Body of pancreas (tissue), 4 donors: ENCODE data around the gene TMBIM1. TPM values are rescaled to one million over a fixed set of nuclear protein-coding genes. Genes with fewer than 3 reads are reported as not detected.

Source experiments
- ATAC-seq: fragments of 150-250 bp; one replicate; pipeline ENCODE4 v1.9.1; 2016
- DNase-seq, 4 donors: peaks; one replicate each; pipeline ENCODE4 v3.0.0-alpha.2; 2019
- H3K27ac ChIP-seq, 4 donors: fragments of 200-600 bp; sonication (generic); 1 replicate in 3 of 4; 2 replicates in 1 of 4; pipeline versions ENCODE4 v1.5.1 to v1.6.1; 2016 to 2019; ENCODE audit warnings: mild to moderate bottlenecking in 1 of 4, mixed read lengths in 1 of 4, moderate library complexity in 1 of 4
- H3K27me3 ChIP-seq, 2 donors: fragments of 200-600 bp; sonication (generic); one replicate each; pipeline ENCODE4 v1.6.0; 2016; ENCODE audit warnings: mild to moderate bottlenecking in 1 of 2
- H3K36me3 ChIP-seq, 2 donors: fragments of 200-600 bp; sonication (generic); replicated peaks in 1 of 2; 2 replicates each; pipeline ENCODE4 v1.5.1; 2016; ENCODE audit warnings: low read depth in 2 of 2; ENCODE audit not compliant: insufficient read depth in 1 of 2
- H3K4me1 ChIP-seq: fragments of 200-600 bp; sonication (generic); one replicate; pipeline ENCODE4 v1.6.0; 2016
- H3K4me3 ChIP-seq, 2 donors: fragments of 200-600 bp; sonication (generic); 1 replicate in 1 of 2; 2 replicates in 1 of 2; pipeline ENCODE4 v1.5.1; 2016 to 2019
- H3K9me3 ChIP-seq, 3 donors: fragments of 200-600 bp; sonication (generic); 1 replicate in 2 of 3; 2 replicates in 1 of 3; pipeline ENCODE4 v1.5.1; 2016
- CTCF ChIP-seq, 7 experiments: fragments of 450-650 bp in 4 of 7; fragments of 200-600 bp in 3 of 7; sonication (generic) in 3 of 7; IDR thresholded peaks; one replicate each; pipeline ENCODE4 v1.5.1; 2016 to 2019; ENCODE audit warnings: antibody characterized with exemption in 7 of 7
- POLR2A ChIP-seq, 3 donors: fragments of 450-650 bp; IDR thresholded peaks; one replicate each; pipeline ENCODE4 v1.6.1; 2016; ENCODE audit warnings: antibody characterized with exemption in 3 of 3, mild to moderate bottlenecking in 2 of 3
- WGBS, 2 donors: methylation state at CpG; one replicate each; pipeline ENCODE4 v1.1.5; 2017; 5-methylcytosine and 5-hydroxymethylcytosine counted together
- intact Hi-C: fragments of 100-400 bp; cut with DNase I; formaldehyde crosslinking; loops from one replicate; pipeline ENCODE4 v1.15.1; 2023
- total RNA-seq, 2 donors: library from RNA; depleted of rRNA; stranded (reverse); fragments of >200 nt; gene quantifications; one replicate each; pipeline ENCODE4 v1.1.0, GENCODE V29; 2016

The TMBIM1 gene
- total RNA-seq, 2 donors from 2014 or later, result 125 to 148 TPM

DNA sequence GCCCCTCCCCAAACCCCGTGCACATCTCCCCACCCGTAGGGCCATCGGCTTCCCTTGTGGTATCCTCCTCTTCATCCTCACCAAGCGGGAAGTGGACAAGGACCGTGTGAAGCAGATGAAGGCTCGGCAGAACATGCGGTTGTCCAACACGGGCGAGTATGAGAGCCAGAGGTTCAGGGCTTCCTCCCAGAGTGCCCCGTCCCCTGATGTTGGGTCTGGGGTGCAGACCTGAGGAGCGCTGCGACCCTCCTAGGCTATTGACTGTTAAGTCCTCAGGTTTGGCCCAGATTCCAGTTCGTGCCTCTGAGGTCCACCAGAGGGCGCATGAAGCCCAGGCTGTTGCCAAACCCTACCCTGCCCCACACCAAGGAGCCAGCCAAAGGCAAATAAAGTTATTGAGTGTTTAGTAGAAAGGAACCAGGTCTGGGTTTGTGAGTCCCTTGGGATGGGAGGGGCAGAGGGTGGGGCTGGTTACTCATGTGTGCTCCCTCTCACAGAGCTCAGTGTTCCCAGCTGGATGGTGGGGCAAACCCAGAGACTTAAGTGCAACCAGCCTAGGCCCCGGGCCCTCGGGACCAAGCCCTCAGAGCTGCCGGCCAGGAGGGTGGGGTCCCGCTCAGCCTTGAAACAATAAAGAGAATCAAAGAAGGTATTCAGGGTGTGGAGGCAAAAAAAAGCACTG is 19.6 kb downstream of the TMBIM1 start:
- H3K4me1 ChIP-seq, result peaks cover 50% of the 10 kb centered on the region
- intact Hi-C loops, result no loop called here

DNA sequence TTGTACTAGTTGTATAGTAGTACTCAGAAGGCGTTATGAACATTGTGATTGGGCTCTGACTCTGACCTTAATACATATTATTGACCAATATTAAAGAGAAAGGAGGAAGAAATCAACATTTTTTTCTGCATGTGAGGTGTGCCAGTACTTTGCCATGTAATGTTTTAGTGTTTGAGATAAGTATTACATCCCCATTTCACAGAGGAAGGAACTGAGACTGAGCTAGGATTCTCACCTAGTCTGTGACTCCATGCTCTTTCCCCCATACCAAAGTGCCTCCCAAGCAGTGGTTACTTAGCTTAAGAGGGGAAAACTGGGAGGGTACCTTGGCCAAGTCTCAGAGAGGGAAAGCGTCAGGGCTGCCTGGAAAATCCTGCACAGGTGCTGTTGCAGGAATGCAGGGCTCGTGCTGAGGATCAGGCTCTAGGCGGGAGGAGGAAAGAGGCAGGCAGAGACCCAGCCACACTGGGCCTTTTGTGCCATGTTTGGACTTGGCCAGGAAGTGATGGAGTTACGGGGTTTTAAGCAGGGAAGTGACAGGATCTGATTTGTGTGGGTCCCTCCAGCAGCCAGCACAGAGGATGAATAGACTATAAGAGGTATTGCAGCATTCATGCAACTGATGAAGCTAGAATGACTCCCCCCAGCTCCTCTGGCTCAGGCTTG is 20.3 kb downstream of the TMBIM1 start:
- Histone ChIP-seq H3K27ac (peak overlapping the region; percentile 55 to 88 (median 78)), H3K4me3 (no peak overlapping the region), H3K36me3 (peaks cover 23 to 30% of the 10 kb centered on the region in 2 donors), H3K9me3 (no peaks in the 10 kb centered on the region), H3K4me1 (peaks cover 57% of the 10 kb centered on the region), H3K27me3 (no peaks in the 10 kb centered on the region)
- TF ChIP-seq POLR2A (IDR thresholded peaks at IDR 0.05), result no peak
- no peak for TF ChIP-seq CTCF (IDR thresholded peaks at IDR 0.05)
- WGBS, 2 donors, result 15 to 21% methylated on average over 5 of the region's 5 CpGs
- ATAC-seq, result no peak
- peak in 2 of 4 donors; percentile 25 for DNase-seq
- intact Hi-C loops, result no loop called here

More for the DNA sequence above, 19.6 kb downstream of the TMBIM1 start:
- peak; percentile 79 to 98 (median 96) for TF ChIP-seq CTCF (IDR thresholded peaks at IDR 0.05)
- TF ChIP-seq POLR2A (IDR thresholded peaks at IDR 0.05), result peak in 2 of 3 donors; percentile 37 to 52
- Histone ChIP-seq H3K36me3 (peaks cover 26 to 35% of the 10 kb centered on the region in 2 donors), H3K9me3 (no peaks in the 10 kb centered on the region), H3K4me3 (no peak overlapping the region), H3K27me3 (no peaks in the 10 kb centered on the region), H3K27ac (peak overlapping the region; percentile 55 to 88 (median 78))
- DNase-seq (peak; percentile 91 to 96 (median 95)), ATAC-seq (peak; percentile 69)
- WGBS, 2 donors, result 9 to 13% methylated on average over 16 to 18 of the region's 18 CpGs

DNA sequence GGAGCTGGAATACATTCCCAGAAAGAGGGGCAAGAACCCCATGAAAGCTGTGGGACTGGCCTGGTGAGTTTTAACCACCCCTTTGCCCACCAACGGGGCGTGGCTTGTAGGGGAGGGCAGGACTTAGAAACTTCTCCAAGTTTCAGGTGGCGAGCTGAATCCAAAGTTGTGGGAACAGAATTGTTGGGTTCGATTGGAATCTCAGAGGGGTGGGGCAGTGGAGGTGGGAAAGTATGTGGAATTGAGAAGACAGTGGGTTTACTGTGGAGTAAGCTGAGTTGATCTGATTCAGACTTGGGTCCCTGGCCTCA is 20.9 kb downstream of the TMBIM1 start:
- ATAC-seq (no peak), DNase-seq (peak in 1 of 4 donors; percentile 31)
- 3 to 8% methylated on average over 4 of the region's 4 CpGs for WGBS, 2 donors
- peak overlapping the region; percentile 55 to 88 (median 78) for H3K27ac ChIP-seq
- peaks cover 58% of the 10 kb centered on the region for H3K4me1 ChIP-seq
- H3K4me3 ChIP-seq, result no peak overlapping the region
- H3K27me3 ChIP-seq, result no peaks in the 10 kb centered on the region
- intact Hi-C loops, result no loop called here
- no peak for TF ChIP-seq POLR2A (IDR thresholded peaks at IDR 0.05)
- TF ChIP-seq CTCF (IDR thresholded peaks at IDR 0.05), result no peak
- H3K36me3 ChIP-seq, result peaks cover 22 to 27% of the 10 kb centered on the region in 2 donors
- H3K9me3 ChIP-seq, result no peaks in the 10 kb centered on the region

GRCh38 chr2:218270721-218271486 is 21.4 kb downstream of the TMBIM1 start:
- H3K36me3 ChIP-seq, result peaks cover 17 to 26% of the 10 kb centered on the region in 2 donors
- H3K4me3 ChIP-seq, result peak overlapping the region; percentile 92 to 93
- no peak for TF ChIP-seq POLR2A (IDR thresholded peaks at IDR 0.05)
- TF ChIP-seq CTCF (IDR thresholded peaks at IDR 0.05), result no peak
- WGBS, 2 donors, result 3 to 5% methylated on average over 15 to 23 of the region's 23 CpGs
- peak in 2 of 4 donors; percentile 38 to 41 for DNase-seq
- no peaks in the 10 kb centered on the region for H3K9me3 ChIP-seq
- no peaks in the 10 kb centered on the region for H3K27me3 ChIP-seq
- no peak for ATAC-seq
- peaks cover 60% of the 10 kb centered on the region for H3K4me1 ChIP-seq
- peak overlapping the region; percentile 55 to 88 (median 78) for H3K27ac ChIP-seq
- intact Hi-C loops, result no loop called here
